Stimulated activated CD4-positive, alpha-beta T cell treated with anti-CD3 and anti-CD28 coated beads, Interleukin-2, amount 100 ng/mL, for 48 hours (primary cell): ENCODE data around the gene NPM3.

Experiments
- DNase-seq, 2 donors: peaks; one replicate each; pipeline ENCODE4 v3.0.0-alpha.2; 2020

The NPM3 gene

DNA sequence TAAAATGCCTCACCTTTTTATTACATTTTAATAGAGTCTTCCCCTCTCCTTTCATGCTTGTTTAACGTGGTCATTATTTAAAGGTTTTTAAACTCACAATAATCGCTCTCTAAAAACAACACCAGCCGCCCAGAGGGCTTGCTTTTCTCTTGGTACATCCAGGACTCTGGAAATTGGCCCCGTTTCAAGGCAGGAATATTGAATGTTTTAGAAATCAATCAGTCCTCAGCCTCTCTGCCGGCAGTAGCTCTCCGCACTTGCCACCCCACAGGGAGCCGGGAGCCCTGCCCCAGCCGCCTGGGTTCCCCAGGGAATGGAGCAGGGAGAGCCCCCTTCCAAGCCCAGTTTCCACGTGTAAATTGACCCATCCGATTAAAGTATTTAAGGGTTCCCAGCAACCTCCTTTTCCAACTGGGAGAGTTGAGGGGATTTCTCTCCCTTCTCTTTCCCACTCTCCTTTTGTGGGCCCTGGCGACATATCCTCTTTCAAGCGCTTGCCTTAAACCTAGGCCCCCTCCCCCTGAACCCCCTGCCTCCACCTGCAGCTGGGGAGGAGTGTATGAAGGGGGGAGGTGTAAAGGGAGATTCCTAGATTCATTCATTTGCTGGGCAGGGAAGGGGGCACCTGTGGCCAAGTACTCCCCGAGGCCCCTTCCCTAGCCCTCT lies 9.2 kb downstream of the NPM3 start:
- DNase-seq: no peak

DNA sequence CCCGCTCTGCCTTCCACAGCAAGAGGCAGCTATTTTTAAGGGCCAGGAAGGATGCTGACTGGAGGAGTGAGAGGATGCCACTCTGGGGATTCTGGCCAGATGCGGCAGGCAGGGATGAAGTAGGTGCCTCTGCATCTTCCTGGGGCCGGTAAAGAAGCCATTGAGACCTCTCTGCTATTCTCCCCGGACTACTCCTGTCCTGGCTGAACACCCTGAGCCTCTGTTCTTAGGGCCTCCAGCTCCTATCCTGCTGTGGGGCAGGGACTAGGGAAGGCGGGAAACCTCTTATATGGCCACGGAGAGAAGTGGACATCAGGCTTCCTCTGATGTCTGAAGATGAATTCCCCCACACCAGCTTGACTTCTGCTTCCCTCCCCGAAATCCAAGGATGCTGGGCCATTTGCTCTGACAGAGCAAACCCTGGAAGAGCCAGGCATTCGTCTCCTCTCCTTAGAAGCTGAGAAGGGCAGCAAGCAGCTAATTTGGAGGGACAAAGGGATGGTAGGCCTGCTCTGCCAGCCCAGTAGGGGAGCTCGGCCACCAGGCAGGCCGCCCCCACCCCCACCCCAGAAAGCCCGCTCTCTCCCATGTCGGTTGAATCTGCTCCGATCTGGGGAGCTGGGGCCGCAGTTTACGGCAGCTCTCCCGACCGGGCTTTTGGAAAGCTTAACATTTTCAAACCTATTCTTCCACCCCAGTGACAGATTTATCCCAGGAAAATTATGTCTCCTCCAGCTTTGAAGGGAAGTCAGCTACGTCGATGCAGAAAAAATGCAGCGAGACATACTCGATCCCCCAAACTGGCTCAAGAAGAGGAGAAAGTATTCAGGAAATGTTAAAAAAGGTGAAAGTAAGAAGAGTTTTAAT lies 10.1 kb downstream of the NPM3 start:
- DNase-seq: no peak

DNA sequence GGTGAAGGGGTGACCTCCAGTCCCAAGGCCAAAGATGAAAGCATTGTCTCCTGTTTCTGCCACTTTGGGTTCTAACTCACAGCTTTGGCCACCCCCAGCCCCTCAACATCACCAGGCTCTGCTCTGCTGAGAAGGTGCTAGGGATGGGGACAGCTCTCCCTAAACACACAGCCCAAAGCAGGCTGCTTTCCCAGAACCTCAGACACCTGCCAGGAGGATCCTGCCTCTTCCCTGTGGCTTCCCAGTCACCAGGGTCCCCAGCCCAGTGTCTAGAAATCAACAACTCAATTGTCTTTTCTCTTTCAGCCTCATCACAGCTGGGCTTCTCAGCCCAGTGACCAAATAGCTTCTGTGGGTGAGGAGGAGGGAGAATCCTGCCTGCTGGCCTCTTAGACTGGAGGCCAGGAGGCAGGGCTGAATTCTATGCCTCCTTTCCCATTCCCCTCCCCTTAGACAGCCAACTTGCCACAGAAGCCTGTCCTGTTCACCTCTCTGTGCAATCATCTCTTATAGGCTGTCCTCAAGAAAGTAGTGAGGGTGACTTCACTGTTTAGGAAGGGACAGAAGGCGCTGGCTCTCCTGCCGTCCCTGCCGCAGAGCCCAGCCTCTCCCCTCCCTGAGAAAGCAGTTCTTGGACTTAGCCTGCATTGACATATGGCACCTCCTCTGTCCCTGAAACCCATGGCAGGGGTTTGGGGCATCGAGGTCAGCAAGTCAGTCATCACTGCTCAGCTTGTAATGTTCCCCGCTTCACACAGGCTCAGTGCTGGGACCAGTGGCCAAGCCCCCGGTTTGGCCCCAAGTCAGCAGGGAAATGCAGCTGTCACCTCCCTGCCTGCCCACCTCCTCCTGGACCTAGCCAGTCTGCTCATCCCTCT lies 11.0 kb downstream of the NPM3 start:
- no peak for DNase-seq

DNA sequence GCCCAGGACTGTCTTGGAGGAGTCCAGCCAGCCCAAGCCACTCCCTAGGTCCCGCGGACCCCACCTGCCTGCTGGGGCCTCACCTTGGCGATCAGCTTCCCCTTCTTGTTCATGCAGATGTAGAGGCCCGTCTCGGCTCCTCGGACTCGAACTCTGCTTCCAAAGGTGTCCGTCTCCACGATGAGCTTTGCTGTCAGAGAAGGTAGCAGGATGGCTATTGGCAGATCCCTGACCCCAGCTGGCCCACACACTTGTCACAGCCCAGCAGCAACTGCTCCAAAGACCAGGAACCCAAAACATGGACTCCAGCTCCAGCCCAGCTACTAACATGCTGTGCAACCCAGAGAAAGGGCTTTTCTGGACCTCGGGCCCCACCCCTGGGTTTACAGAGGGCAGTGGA lies 11.9 kb downstream of the NPM3 start:
- DNase-seq: no peak

DNA sequence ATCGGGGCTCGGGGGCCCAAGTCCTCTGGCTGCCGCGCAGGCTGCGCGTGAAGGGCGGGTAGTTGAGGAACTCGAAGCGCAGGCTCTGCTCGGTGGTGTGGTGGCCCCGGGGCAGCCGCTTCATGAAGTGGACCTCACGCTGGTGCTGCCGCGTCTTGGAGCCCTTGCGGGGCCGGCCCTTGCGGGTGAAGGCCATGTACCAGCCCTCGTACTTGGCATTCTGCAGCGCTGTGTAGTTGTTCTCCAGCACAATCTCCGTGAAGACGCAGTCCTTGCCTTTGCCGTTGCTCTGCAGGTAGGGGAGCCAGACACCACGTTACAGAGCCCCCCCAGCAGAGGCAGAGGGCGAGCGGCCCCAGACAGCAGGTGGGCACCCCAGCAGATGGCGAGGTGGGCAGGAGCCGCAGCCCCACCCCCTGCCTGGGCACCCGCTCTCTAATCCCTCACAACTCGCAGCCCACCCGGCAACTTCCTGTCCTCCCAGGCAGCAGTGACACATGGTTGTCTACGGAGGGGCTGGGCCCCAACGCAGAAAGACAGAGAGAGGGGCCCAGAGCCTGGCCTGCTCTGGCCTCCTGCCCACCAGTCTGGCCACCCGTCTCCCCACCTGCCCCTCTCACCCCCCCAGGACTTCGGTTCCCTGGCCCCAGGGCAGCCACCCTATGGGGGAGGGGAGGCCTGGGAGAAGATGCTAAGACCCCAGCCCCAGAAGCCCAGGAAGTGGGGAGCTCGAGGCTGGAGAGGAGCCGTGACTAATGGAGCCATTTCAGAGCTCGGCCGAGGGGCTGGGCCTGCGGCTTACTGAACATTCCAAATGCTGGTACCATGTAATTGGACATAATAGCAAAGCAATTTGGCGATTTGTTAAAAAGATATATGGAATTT lies 12.7 kb downstream of the NPM3 start:
- no peak for DNase-seq

DNA sequence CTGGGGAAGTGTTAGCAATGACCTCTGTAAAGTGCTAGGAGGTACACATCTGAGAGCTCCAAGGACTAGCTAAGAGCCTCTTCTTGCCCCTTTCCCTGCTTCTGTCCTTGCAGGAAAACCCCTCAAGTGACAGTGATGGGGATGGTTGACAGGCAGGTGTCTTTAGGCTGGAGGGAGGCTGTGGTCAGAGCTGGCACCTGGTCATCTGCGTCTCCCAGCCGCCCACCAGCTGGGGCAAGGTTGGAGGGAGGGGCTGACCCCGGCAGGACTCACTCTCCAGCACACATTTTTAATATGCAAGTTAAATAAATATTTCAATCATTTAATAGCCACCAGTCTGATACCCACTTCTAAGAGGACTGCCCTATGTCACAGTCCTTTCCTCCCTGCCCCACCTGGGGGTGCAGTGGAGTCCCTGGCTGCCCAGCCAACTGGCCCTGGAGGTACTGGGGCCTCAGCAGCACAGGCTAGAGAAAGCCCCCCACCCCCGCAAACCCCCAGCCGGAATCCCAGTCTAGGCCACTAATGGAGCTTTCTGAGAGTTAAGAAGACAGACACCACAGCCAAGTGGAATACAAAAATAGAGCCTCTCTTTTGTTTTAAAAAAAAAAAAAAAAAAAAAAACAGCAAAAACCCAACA lies 13.6 kb downstream of the NPM3 start:
- no peak for DNase-seq

DNA sequence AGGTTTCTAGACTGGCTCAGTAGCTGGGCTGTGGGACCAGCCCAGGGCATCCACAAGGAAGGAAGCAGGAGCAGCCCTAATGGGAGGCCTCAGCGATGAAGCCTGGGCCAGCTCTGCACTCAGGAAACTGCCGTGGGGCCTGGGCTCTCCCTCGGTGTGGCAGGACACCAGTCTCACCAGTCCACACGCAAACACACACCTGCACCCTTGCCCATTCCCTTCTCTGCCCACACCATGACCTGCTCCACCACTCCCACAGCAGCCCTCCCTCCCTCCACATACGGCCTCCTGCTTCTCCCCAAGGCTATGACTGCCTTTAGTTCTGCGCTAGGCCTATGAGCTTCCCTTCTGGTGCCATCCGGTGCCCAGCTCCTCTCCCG lies 14.5 kb downstream of the NPM3 start:
- DNase-seq: no peak

DNA sequence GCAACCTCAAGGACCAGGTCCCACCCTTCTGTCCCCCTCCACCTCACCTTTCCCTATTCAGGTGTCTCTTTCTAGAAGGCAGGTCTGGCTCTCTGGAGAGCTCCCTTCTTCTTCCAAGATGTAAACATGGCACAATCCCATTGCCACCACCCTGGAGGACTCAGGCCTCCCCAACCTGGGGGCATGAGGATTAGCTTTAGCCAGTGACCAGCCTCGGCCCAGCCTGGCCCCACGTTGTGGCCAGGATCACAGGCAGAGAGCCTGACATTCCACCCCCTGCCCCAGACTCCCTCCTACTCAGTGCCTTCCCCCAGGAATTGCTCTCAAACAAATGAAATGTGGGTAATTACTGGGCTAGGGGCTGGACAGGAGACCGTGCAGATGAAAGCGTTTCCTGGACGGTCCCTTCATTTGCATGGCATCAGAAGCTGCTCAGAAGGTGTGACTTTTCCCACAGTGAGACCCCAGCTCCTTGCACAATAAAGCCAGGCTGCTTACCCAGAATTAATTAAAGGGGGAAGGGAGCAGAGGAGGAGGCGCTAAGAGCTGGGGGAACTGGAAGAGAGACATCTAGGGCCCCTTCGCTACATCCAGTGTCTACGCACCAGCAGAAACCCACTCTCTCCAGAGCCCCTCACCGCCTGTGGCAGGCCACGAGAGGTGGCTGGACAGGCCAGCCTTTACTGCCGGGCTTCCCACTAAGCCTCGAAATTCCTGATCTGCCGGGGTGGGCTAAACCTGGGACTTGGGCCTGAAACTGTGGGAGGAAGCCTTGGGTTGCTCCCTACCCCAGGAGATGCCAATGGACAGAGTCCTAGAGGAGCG lies 15.1 kb downstream of the NPM3 start:
- no peak for DNase-seq

DNA sequence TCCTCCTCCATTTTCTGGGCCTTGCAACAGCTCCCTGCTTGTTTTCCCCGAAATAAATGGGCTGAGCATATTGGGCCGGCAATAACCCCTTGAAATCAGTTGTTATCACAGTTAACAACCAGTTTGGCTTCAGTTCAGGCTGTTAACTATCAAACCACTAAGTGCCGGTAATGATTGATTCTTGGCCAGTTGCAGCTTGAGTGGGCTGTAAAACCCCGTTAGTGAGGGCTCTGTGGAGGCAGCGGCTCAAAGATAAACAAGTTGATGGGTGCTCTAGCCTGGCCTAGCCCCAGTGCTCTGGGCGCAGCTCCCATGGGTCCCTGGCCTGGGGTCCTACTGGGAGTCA lies 15.7 kb downstream of the NPM3 start:
- DNase-seq: no peak

DNA sequence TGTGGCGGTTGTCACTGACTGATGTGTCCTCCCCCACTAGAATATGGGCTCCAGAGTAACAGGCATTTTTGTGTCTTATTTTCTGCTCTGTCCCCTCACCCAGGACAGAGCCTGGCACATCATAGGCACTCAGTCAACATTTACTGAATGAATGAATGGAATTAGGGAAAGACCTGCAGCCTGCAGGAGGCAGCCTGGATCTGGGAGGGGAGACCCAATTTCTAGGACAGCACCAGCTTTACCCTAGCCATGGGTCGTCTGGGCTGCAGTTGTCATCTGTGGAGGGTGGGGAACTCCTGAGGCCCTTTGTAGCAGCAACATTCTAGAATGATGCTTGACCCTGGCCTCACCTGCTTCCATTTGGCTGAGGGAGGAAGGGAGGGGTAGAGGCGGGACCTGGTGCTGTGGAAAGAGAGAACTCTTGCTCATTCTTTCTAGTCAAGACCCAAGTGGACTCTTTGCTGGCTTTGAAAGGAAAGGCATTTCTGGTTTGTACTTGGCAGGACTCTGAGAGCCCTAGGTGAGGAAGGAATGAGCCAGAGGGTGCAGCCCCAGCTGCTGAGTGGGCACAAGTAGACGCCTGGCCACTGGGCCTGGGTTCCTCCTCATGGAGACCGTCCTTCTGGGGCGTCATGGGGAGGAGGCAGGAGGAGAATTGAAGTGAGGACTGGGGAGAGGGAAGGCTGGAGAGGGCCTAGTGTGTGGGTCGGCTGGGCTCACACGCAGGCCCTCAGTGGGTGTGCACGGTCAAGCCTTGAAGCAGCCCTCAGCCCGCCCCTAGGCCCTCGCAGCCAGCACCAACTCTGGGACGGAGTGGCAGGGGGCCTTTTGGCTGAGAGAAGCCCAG lies 16.3 kb downstream of the NPM3 start:
- DNase-seq: no peak

DNA sequence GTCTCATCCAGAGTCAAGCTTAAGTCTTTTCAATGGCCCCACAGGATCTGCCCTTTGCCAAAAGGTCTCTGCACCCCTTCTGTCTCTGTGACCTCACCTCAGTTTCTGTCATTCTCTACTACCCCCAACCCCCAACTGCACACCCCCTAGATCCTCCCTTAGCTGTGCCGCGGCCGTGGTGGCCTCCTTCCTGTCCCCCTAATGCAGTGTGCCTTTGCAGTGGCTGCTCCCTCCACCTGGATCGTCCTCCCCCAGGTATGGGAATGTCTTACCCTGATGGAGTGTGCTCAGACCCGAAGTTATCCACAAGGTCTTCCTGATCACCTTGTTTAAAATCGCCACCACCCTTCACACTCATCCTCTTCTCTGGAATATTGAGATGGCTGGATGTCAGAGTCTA lies 16.9 kb downstream of the NPM3 start:
- DNase-seq: no peak

DNA sequence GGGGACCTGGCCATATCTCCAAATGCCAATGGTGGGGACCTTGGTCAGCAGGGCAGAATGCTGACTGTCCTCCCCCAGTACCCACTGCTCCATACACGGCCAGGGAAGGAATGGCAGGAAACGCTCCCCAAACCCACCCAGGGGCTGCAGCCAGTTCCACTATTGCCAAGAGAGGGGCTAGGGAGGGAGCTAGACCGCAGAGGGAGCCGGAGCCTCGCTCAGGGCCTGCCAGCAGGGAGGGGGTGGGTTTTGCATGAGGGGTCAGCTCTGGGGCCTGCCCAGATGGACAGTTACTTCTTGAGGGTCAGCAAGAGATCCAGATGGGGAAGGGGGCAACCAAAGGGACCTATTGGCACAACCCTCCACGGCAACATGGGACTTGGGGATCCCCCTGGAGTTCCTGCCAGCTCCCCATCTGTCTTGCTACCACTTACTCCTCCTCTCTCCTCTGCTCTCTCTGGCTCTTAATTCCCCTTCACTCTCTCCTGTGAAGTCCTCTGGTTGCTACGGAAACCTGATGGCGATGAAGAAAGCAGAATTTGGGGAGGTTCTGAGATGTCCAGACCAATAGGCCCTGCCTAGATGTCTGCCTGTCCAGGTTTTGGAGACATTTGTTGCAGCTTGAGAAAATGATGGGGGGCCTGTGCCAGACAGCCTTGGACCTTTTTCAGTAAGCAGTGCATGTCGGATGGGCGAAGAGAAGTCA lies 20.0 kb downstream of the NPM3 start:
- no peak for DNase-seq

DNA sequence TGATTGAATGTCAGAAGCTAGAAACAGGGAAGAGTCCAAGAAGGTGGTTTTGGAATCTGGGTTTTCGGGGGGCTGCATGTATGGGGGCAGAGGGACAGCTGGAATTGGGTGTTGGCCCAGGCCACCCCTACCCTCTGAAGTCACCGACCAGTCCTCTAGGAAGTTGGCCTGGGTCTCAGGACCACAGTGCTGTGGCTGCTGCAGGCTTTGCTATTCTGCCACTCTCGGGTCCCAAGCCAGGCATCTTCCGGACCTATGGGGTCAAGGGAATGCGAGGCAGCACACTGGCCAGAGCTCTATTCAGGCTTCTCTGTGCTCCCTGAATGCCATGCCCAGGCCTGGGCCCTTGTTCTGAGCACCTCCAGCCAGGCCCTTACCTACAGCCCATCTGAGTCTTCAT lies 20.5 kb downstream of the NPM3 start:
- no peak for DNase-seq

DNA sequence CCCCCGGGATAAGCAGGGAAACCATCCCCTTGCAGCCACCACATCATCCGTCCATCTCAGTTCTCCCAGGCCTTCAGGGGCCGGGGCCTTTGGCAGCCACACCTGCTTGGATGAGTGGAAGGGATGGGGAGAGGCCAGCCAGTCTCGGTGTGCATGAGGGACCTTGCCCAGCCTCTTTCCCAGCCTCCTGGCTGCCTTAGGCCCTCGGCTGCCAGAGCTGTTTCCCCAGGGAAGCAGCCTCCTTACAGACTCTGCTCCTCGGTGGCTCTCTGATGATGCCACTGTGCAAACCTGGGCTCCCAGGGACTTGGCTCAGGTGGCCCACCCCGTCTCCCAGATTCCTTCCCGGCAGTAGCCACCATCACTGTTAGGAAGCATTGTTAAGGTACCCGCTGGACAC lies 22.0 kb downstream of the NPM3 start:
- no peak for DNase-seq

DNA sequence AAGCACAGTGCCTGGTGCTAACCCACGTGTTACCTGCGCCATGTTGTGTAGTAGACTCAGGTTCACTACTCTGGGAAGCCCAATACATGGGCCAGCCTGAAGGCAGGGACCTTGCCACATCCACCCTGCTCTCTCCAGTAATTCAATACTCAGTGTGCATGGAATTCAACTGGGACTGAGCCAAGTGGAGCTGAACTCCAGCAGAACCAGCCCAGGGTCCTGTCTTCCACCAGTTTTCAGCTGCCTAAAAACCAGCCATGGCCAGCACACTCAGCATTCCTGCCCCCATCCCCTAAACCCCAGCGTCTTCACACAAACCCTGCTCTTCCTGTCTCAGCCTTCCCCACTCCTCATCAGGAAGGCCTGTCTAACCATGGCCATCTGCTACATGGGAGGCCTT lies 22.7 kb downstream of the NPM3 start:
- no peak for DNase-seq

DNA sequence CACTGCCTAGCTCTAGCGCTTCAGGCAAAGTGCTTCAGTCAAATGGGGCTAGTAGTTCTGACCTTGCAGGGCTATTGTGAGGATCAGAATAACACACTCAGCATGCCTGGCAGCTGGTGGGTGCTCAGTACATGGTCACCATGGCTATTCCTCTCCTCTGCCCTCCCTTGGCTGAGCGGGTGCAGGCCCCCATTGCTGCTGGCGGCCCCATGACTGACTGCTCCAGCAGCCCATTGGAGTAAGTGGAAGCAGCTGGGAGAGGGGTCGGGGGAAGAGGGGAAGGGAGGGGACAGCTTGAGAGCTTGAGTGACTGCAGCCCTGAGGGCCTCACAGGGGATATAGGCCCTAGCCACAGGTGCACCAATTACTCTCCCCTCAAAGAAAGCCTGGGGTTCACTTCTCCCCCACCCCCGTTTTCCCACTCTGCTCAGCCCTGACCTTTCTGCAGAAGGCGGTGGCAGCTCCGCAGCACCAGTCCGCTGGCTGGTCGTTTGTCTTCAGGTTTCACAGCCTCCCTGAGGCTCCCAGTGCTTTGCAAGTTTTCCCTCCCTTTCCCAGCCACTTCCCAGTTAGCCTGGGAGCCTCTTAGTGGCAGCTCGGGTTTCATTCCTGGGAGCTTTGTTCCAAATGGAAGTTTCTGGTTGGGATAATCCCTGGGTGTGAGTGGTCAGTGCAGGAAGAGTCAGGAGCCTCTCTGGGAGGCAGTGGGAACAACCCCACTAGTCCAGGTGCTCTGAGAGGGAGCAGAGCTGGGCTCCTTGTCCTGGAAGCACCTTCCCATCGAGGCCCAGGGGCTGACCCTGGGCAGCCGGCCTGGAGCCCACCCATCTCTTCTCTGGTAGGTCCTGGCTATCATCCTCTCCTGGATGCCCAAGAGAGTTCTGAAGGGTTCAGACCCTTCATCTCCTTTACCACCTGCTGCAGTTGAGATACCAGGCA lies 23.7 kb downstream of the NPM3 start:
- no peak for DNase-seq

DNA sequence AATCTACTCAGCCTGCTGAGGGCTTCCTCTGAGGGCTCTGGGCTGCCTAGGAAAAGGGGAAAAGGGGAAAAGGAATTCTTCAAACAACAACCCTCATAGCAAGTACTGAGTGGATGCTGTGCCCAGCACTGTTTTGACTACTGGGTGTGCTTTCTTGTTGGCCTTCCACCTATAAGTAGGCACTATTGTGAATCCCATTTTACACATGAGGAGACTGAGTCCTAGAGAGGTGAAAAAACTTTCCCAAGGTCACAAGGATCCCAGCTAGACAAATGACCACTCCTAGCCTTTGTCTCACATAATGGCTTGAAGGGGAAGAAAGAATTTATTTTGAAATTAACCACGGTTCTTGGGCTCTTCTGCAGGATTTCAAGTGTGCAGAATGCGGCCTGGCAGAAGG lies 24.4 kb downstream of the NPM3 start:
- no peak for DNase-seq

DNA sequence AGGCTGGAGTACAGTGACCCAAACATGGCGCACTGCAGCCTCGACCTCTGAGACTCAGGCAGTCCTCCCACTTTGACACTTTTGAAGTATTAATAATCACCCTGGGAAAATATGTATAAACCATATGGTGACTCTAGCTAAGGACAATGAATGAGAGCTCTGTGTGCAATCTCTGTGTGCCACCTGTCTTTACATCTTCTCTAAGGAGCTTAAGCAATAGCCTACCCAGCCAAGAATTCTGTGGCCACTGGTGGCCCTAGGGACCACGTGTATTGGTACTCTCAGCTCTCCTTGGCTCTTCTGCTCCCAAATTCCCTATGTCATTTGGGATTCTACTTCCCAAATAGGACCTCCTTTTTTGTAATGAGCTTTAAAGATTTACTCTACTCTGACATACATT lies 31.0 kb downstream of the NPM3 start:
- DNase-seq: no peak
